Measurements from ENCODE around the gene MAML3. TPM values are rescaled to one million over a fixed set of nuclear protein-coding genes. Genes with fewer than 3 reads are reported as not detected.

The MAML3 gene
- total RNA-seq, 2 donors from 2014 or later = 2.6 to 5.8 TPM

GRCh38 chr4:140110542-140111215, 43.3 kb downstream of the MAML3 start:
- Histone ChIP-seq H3K4me3 (no peak overlapping the region), H3K36me3 (no peaks in the 10 kb centered on the region), H3K27ac (no peak overlapping the region), H3K9me3 (no peaks in the 10 kb centered on the region), H3K4me1 (no peaks in the 10 kb centered on the region), H3K27me3 (no peaks in the 10 kb centered on the region)
- no peak for TF ChIP-seq CTCF (IDR thresholded peaks at IDR 0.05)
- no peak for DNase-seq (ENCODE audit: low spot score)

- Histone ChIP-seq H3K27ac (no peak overlapping the region), H3K9me3 (no peaks in the 10 kb centered on the region), H3K4me3 (no peak overlapping the region), H3K36me3 (no peaks in the 10 kb centered on the region), H3K4me1 (no peaks in the 10 kb centered on the region), H3K27me3 (no peaks in the 10 kb centered on the region)
- TF ChIP-seq CTCF (IDR thresholded peaks at IDR 0.05) = no peak
- DNase-seq (ENCODE audit: low spot score) = no peak
Measured at GRCh38 chr4:140109737-140110136, 44.2 kb downstream of the MAML3 start.

DNA sequence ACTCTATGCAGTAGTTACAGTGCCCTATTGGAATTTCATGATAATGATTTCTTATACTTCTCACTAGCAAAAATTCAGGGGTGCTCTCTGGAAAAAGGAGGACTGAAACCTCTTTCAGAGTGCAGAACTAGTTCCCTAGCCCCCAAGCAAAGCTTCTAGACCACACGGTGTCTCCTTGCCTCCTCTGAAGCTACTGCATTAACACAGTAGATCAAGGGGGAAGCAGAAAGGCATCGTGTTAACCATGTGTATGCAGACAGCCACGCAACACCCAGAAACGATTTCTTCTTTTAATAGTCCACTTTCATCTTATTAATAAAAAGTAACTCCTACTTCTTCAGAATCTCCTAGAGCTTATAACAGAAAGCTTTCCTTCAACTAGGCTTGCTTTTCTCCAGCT, 44.7 kb downstream of the MAML3 start:
- DNase-seq (ENCODE audit: low spot score) = no peak
- no peaks in the 10 kb centered on the region for H3K4me1 ChIP-seq
- no peak overlapping the region for H3K27ac ChIP-seq
- TF ChIP-seq CTCF (IDR thresholded peaks at IDR 0.05) = no peak
- no peak overlapping the region for H3K4me3 ChIP-seq
- no peaks in the 10 kb centered on the region for H3K9me3 ChIP-seq
- no peaks in the 10 kb centered on the region for H3K27me3 ChIP-seq
- no peaks in the 10 kb centered on the region for H3K36me3 ChIP-seq

DNA sequence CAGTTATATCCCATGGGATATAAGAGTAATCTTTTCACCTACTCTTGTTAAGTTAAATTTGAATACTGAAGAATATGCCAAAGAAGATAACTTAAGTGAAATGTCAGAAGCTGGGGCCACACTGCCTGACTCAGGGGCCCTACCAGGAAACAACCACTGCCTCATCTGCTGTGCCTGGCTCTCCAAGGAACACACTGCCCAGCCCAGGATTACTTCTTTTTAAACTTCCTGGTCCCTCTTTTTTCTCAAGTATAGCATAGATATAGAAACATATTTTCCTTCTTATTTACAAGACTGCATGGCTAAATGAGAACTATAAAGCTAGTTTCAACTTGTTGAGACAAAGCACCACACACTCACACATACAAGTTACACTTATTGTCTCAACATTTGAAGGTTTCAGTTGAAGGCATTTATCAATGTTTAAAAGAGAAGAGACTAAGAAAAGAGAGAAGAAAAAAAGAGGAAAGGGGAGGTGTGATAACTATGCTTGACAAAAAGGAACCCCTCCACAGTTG, 45.2 kb downstream of the MAML3 start:
- no peak for TF ChIP-seq CTCF (IDR thresholded peaks at IDR 0.05)
- no peak overlapping the region for H3K4me3 ChIP-seq
- H3K4me1 ChIP-seq = no peaks in the 10 kb centered on the region
- no peaks in the 10 kb centered on the region for H3K36me3 ChIP-seq
- DNase-seq (ENCODE audit: low spot score) = no peak
- no peaks in the 10 kb centered on the region for H3K27me3 ChIP-seq
- H3K9me3 ChIP-seq = no peaks in the 10 kb centered on the region
- no peak overlapping the region for H3K27ac ChIP-seq

- Histone ChIP-seq H3K4me3 (no peak overlapping the region), H3K4me1 (no peaks in the 10 kb centered on the region), H3K27ac (no peak overlapping the region), H3K36me3 (no peaks in the 10 kb centered on the region), H3K9me3 (no peaks in the 10 kb centered on the region), H3K27me3 (no peaks in the 10 kb centered on the region)
- DNase-seq (ENCODE audit: low spot score) = no peak
- TF ChIP-seq CTCF (IDR thresholded peaks at IDR 0.05) = no peak
Measured at GRCh38 chr4:140108243-140108642, 45.7 kb downstream of the MAML3 start.
